ENCODE measurements around the gene CALB2.

- TF ChIP-seq POLR2AphosphoS5 (IDR thresholded peaks at IDR 0.05; ENCODE audit: insufficient read depth, low read depth, low read length) (no peak), CTCF (IDR thresholded peaks at IDR 0.05; ENCODE audit: extremely low read depth in 1 of 2, insufficient read depth in 1 of 2, low read depth in 1 of 2, low read length in 2 of 2) (no peak), POLR2A (IDR thresholded peaks at IDR 0.05; ENCODE audit: low read depth, low read length) (no peak), EZH2 (IDR thresholded peaks at IDR 0.05; ENCODE audit: borderline replicate concordance, low read depth, low read length, severe bottlenecking) (no peak)
These were observed 19.9 kb upstream of the CALB2 start for GRCh38 chr16:71338632-71339031.
